Stimulated activated CD8-positive, alpha-beta memory T cell treated with anti-CD3 and anti-CD28 coated beads, Interleukin-7, amount 100 ng/mL, for 1 hour (primary cell): Measurements from ENCODE around the gene VWA2.

Experiments
- DNase-seq, 2 donors: peaks; one replicate each; pipeline ENCODE4 v3.0.0-alpha.2; 2020; ENCODE audit warnings: low read depth in 2 of 2

The VWA2 gene

GRCh38 chr10:114297136-114297705, 58.2 kb downstream of the VWA2 start:
- DNase-seq = no peak

- no peak for DNase-seq
Measured at GRCh38 chr10:114300036-114300645, 61.1 kb downstream of the VWA2 start.

DNA sequence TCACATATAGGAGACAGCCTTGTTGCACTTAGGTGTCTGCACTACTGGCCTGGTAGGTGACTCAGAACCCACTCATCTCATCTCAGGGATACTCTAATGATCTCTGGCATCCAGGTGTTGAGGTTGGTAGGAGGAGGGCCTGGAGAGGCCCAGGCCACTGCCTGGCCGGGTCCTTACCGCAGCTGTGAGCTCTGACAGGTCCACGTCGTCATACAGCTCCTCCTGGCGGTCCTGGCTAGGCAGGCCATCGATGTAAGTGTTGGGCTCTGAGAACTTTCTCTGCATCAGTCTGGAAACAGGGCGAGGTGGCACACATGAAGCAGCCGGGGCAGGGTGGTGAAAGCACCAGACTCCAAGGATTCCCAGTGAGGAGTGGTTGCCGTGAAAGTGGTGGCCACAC, 62.1 kb downstream of the VWA2 start:
- no peak for DNase-seq

- DNase-seq = no peak
Measured at GRCh38 chr10:114301951-114302710, 63.1 kb downstream of the VWA2 start.

- DNase-seq = no peak
Measured at GRCh38 chr10:114303556-114303955, 64.5 kb downstream of the VWA2 start.

DNA sequence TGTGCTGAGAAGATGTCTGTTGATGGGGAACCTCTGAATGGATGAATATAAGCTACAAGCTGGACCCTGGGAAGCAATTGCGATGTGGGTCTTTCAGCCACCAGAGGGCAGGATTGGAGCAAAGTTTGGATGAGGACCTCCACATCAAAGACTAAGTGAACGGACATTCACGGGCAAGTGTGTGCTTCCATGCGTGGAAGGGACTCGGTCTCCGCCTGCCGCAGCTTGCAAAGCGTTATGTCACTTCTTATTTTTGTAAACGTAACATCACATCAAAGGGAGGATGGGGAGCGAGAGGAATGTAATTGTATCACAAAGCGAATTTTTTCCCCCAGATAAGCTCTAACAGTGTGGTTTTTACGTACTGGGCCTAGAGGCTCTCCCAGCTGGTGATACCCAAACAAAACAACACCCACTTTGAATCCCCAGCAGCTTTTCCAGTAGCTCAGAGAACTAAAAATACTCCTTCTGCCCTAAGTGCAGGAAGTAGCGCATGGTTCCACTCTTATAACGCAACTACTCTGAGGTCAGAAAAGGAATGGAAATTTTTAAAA, 65.0 kb downstream of the VWA2 start:
- DNase-seq = peak; percentile 27 to 45

GRCh38 chr10:114304571-114305421, 65.7 kb downstream of the VWA2 start:
- DNase-seq = peak; percentile 20 to 33

DNA sequence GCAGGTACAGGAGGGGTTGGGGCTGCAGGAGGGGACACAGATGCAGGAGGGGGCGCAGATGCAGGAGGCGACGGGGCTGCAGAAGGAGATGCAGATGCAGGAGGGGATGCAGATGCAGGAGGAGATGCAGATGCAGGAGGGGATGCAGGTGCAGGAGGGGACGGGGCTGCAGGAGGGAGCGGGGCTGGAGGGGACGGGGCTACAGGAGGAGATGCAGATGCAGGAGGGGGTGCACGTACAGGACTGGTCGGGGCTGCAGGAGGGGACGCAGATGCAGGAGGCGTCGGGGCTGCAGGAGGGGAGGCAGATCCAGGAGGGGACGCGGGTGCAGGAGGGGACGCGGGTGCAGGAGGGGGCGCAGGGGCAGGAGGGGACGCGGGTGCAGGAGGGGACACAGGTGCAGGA, 66.5 kb downstream of the VWA2 start:
- no peak for DNase-seq

DNA sequence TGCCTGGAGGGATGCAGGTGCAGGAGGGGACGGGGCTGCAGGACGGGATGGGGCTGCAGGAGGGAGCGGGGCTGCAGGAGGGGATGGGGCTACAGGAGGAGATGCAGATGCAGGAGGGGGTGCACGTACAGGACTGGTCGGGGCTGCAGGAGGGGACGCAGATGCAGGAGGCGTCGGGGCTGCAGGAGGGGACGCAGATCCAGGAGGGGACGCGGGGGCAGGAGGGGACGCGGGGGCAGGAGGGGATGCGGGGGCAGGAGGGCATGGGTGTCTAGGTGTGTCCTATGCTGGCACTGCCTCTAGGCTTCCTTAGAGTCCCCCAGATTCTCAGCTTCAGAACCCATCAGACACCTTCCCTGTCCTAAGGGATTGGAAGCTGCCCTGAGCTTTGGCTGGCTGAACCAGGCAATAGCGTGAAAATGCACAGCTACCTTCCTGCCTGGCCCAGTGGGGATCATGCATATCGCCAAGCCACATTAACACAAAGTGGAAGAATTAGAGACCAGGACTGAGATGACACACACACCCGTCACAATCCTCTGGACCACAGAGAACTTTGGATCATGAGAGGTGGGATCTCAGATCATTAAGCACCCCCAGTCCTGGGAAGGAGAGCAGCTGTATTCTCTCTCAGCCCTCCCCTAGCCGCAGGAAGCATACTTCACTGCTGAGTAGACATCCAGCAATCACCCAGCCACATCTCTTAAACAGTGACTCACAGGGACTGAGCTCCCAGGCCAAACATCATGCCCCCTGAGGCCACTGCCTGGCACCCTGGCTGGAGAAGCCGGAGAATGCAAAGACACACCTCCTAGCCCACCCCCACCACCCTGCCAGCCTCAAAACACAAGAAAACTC, 67.3 kb downstream of the VWA2 start:
- DNase-seq = no peak

- DNase-seq = no peak
Measured at GRCh38 chr10:114307731-114308130, 68.7 kb downstream of the VWA2 start.

DNA sequence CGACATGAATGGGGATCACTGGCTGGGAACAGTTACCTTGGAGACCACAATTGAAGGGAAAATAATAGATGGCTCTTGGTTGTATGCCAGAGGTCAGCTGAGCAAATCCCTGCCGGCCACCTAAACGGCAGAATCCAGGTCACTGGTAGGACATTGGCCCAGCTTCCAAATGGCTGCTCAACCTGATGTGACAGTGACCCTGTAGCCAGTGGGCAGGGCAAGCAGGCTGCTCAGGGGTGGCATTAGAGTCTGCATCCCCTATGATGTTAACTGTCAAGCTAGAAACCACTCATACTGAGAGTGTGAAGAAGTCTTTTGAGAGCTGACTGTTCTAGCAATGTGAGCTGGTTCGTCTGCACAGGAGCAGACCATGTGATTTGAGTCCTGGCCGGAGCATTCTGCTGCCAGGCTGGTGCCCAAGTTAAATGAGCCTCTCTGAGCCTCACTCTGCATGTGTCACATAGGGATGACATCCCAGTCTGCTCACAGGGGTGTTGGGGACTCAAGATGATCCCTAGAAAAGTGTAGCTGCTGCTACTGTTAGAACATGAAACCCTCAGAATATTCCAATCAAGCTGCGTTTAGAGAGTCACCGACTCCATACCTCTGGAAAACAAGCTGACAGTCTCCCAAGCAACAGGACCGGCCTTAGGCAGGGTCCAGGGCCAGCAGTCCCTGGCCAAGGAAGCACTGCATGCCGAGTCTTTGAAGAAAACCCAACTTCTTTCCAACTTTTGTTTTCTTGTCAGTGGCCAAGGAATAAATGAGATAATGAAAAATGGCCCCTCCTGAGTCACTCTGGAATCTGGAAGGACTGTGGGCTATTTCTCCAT, 69.7 kb downstream of the VWA2 start:
- DNase-seq = no peak

GRCh38 chr10:114309364-114309651, 70.3 kb downstream of the VWA2 start:
- DNase-seq = no peak

- no peak for DNase-seq
Measured at GRCh38 chr10:114310346-114310745, 71.3 kb downstream of the VWA2 start.

DNA sequence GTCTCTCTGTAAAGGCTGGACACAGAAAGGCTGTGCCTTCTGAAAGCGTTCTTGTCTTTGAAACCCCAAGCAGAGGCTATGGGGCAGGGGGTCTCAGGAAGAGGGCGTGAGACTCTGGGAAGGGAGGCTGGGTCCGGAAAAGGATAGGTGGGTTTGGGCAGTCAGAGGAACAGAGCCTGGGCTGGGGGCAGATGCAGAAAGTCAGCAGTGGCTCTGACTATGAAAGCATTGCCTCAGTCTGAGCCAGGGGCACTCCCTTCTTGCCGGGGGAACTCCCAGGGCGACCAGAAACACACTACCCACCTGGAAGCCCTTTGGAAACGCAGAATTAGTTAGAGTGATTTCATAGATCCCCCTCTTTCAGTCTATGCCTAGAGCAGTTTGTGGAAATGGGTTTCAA, 72.0 kb downstream of the VWA2 start:
- DNase-seq = no peak

DNA sequence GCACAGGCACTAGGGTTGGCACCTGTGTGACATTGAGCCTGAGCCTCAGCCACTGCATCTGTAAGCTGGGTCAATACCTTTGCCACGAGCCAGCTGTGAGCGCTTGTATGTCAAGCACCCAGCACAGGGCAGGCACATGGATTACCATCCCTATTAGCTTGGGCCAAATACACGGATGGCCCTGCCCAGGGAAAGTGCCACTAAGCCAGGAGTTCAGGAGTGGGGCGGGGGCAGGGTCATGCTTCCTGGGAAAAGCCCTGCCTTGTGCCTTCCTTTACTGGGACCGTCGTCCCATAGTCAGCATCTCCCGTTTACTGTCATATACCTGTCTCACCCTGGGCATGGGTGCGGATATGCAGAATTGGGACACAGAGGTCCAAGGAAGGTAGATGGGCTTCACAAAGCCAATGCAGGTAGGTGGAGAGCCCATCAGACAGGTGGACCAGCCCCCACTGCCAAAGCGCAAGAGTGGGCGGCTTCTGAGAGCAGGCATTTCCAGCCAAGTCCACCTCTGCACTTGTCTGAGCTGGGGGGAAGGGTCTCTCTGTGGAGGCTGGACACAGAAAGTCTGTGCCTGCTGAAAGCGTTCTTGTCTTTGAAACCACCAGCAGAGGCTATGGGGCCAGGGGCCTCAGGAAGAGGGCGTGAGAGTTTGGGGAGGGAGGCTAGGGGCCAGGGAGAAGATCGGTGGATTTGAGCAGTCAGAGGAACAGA, 72.6 kb downstream of the VWA2 start:
- no peak for DNase-seq

GRCh38 chr10:114313139-114313538, 74.1 kb downstream of the VWA2 start:
- no peak for DNase-seq

- DNase-seq = no peak
Measured at GRCh38 chr10:114313866-114314265, 74.8 kb downstream of the VWA2 start.

DNA sequence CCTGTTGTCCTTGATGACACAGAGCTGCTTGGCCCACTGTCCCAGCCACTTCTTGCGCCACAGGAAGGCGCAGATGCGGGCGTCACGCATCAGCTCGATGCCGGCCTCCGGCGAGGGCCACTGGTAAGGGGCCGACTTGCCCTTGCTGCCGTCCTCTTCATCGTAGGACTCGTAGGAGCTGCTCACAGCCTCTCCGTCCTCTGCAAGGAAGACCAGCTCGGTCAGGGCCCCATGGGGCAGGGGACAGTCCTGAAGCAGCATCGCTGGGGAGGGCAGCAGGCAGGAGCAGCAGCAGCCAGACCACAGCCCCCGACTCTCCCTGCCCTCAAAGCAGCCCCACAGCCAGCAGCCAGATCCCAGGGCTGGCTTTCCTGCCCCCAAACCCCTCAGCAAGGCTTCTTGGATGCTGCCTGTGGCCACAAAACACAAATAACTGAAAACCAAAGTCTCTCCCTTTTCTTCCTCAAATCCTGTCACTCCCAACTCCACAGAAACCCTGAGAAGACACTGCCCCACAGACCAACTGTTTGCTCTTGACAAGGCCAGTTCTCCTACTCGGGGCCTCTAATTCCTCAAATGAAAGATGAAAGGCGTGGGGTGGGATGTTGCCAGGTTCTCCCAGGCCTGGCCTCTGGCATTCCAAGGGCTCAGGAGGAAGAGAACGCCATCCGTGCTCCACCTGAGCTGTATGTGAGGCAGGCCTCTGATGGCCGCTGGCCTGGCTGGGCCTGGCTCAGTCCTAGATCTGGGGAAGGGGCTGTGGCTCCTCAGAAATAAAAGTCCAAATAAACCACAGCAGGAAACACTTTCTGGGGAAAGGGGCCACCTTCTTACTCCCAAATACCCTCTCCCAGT, 76.7 kb downstream of the VWA2 start:
- DNase-seq = no peak

DNA sequence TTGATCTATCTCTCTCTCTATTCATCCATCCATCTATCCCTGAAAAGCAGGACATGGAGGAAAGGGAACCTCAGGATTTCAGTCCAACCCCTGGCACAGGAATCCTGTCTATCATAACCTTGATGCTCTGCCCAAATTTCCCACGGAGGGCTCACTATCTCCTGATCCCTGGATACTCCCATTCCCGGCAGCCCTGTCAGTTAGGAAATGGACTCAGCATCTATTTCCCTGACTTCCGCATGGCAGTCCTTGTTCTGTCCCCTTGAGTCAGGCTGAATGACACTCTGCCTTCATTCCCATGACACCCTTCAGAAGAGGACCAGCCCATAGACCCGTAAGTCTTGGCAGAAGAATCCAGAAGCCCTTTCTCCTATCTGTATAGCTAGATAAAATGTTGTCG, 77.7 kb downstream of the VWA2 start:
- DNase-seq = no peak
